Measurements from ENCODE around the gene RBM15B. TPM values are rescaled to one million over a fixed set of nuclear protein-coding genes. Genes with fewer than 3 reads are reported as not detected.

The RBM15B gene
- polyA plus RNA-seq, 1 donor (not counting 4 experiments of a cell fraction or from before 2014, with no cell fraction given), result 10.2 TPM

GRCh38 chr3:51380601-51381332 lies 10.3 kb upstream of the RBM15B start:
- DNase-seq (ENCODE audit: low read depth, low spot score) (no peak), FAIRE-seq (no peak)
- Histone ChIP-seq H3K4me2 (ENCODE audit: control insufficient read depth, extremely low read depth, insufficient read depth, low read depth, low read length) (no peak overlapping the region), H3K79me2 (ENCODE audit: control insufficient read depth, insufficient read depth, low read length) (peaks cover 17% of the 10 kb centered on the region), H3K9ac (ENCODE audit: control insufficient read depth, extremely low read depth, insufficient read depth, low read length) (no peak overlapping the region), H3K4me1 (ENCODE audit: control insufficient read depth, extremely low read depth, insufficient read depth, low read length) (peaks cover 6% of the 10 kb centered on the region), H3K27ac (ENCODE audit: control insufficient read depth, insufficient read depth, low read length) (no peak overlapping the region), H2AFZ (ENCODE audit: control insufficient read depth, low read length) (no peak overlapping the region), H3K27me3 (ENCODE audit: control insufficient read depth, extremely low read depth, insufficient read depth, low read length) (no peaks in the 10 kb centered on the region), H3K9me3 (ENCODE audit: control insufficient read depth, low read depth, low read length) (no peaks in the 10 kb centered on the region), H3K9me1 (ENCODE audit: control insufficient read depth, extremely low read depth, insufficient read depth, low read length) (no peaks in the 10 kb centered on the region), H3K36me3 (ENCODE audit: control insufficient read depth in 2 of 2, extremely low read depth in 1 of 2, insufficient read depth in 2 of 2, low read length in 2 of 2) (no peaks in the 10 kb centered on the region), H3K4me3 (ENCODE audit: control insufficient read depth in 2 of 3, extremely low read depth in 1 of 3, insufficient read depth in 2 of 3, low read depth in 1 of 3, low read length in 3 of 3) (no peak overlapping the region), H4K20me1 (ENCODE audit: control insufficient read depth, extremely low read depth, insufficient read depth, low read length) (no peaks in the 10 kb centered on the region)
- dilution Hi-C loops (cut with MboI; ENCODE audit: extremely low pct_ligation_motif_present, low sequenced_read_pairs), result loop anchor here (25.0 kb wide), 1 partner anchor 768 kb away; the partner anchor contains the start of genes CISH and MAPKAPK3
- no peak for TF ChIP-seq EZH2 (IDR thresholded peaks at IDR 0.05; ENCODE audit: low read length)
- TF ChIP-seq CTCF (optimal IDR thresholded peaks at IDR 0.05 in 1 of 3, IDR thresholded peaks at IDR 0.05 in 1 of 3, conservative IDR thresholded peaks at IDR 0.05 in 1 of 3; ENCODE audit: extremely low read depth in 1 of 3, insufficient read depth in 2 of 3, low read length in 3 of 3), result no peak

GRCh38 chr3:51381333-51381705 lies 9.8 kb upstream of the RBM15B start:
- Histone ChIP-seq H3K79me2 (ENCODE audit: control insufficient read depth, insufficient read depth, low read length) (peaks cover 22% of the 10 kb centered on the region), H3K4me1 (ENCODE audit: control insufficient read depth, extremely low read depth, insufficient read depth, low read length) (peaks cover 10% of the 10 kb centered on the region), H3K27ac (ENCODE audit: control insufficient read depth, insufficient read depth, low read length) (no peak overlapping the region), H3K9ac (ENCODE audit: control insufficient read depth, extremely low read depth, insufficient read depth, low read length) (no peak overlapping the region), H3K4me2 (ENCODE audit: control insufficient read depth, extremely low read depth, insufficient read depth, low read depth, low read length) (no peak overlapping the region), H3K4me3 (ENCODE audit: control insufficient read depth in 2 of 3, extremely low read depth in 1 of 3, insufficient read depth in 2 of 3, low read depth in 1 of 3, low read length in 3 of 3) (no peak overlapping the region), H4K20me1 (ENCODE audit: control insufficient read depth, extremely low read depth, insufficient read depth, low read length) (no peaks in the 10 kb centered on the region), H3K9me1 (ENCODE audit: control insufficient read depth, extremely low read depth, insufficient read depth, low read length) (no peaks in the 10 kb centered on the region), H3K36me3 (ENCODE audit: control insufficient read depth in 2 of 2, extremely low read depth in 1 of 2, insufficient read depth in 2 of 2, low read length in 2 of 2) (peaks cover 0 to under 1% of the 10 kb centered on the region in 2 experiments), H3K27me3 (ENCODE audit: control insufficient read depth, extremely low read depth, insufficient read depth, low read length) (no peaks in the 10 kb centered on the region), H3K9me3 (ENCODE audit: control insufficient read depth, low read depth, low read length) (no peaks in the 10 kb centered on the region), H2AFZ (ENCODE audit: control insufficient read depth, low read length) (no peak overlapping the region)
- TF ChIP-seq EZH2 (IDR thresholded peaks at IDR 0.05; ENCODE audit: low read length) (no peak), CTCF (optimal IDR thresholded peaks at IDR 0.05 in 1 of 3, IDR thresholded peaks at IDR 0.05 in 1 of 3, conservative IDR thresholded peaks at IDR 0.05 in 1 of 3; ENCODE audit: extremely low read depth in 1 of 3, insufficient read depth in 2 of 3, low read length in 3 of 3) (no peak)
- DNase-seq (ENCODE audit: low read depth, low spot score), result no peak
- dilution Hi-C loops (cut with MboI; ENCODE audit: extremely low pct_ligation_motif_present, low sequenced_read_pairs), result loop anchor here (25.0 kb wide), 1 partner anchor 769 kb away; the partner anchor contains the start of genes CISH and MAPKAPK3
- no peak for FAIRE-seq

Data from keratinocyte (primary cell).